ENCODE data around the gene PACSIN2.

The PACSIN2 gene

GRCh38 chr22:42855721-42856120 is 159.2 kb downstream of the PACSIN2 start:
- TF ChIP-seq CTCF (conservative IDR thresholded peaks at IDR 0.05; ENCODE audit: control insufficient read depth, insufficient read depth, low read depth, low read length): no peak
- no peak for DNase-seq (ENCODE audit: low read depth)
- H3K4me3 ChIP-seq (ENCODE audit: control insufficient read depth, low read depth, low read length): peak overlapping the region; percentile 75

- no peak for DNase-seq (ENCODE audit: low read depth)
- TF ChIP-seq CTCF (conservative IDR thresholded peaks at IDR 0.05; ENCODE audit: control insufficient read depth, insufficient read depth, low read depth, low read length): no peak
- H3K4me3 ChIP-seq (ENCODE audit: control insufficient read depth, low read depth, low read length): no peak overlapping the region
Measured at GRCh38 chr22:42855211-42855610, 159.7 kb downstream of the PACSIN2 start.

- no peak for DNase-seq (ENCODE audit: low read depth)
- TF ChIP-seq CTCF (conservative IDR thresholded peaks at IDR 0.05; ENCODE audit: control insufficient read depth, insufficient read depth, low read depth, low read length): no peak
- no peak overlapping the region for H3K4me3 ChIP-seq (ENCODE audit: control insufficient read depth, low read depth, low read length)
Measured at GRCh38 chr22:42848941-42849550, 165.9 kb downstream of the PACSIN2 start.

DNA sequence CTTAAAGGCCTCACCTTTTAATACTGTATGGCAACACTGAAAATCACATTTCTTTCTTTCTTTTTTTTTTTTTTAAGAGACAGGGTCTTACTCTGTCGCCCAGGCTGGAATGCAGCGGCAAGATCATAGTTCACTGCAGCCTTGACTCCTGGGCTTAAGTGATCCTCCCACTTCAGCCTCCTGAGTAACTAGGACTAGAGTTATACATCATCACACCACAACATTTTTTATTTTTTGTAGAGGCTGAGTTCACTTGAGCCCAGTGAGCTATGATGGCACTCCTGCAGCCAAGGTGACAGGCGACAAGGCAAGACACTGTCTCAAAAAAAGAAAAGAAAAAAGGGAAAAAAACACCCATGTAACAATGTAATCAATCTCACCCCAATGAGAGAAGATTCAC is 167.8 kb downstream of the PACSIN2 start:
- H3K4me3 ChIP-seq (ENCODE audit: control insufficient read depth, low read depth, low read length): no peak overlapping the region
- no peak for TF ChIP-seq CTCF (conservative IDR thresholded peaks at IDR 0.05; ENCODE audit: control insufficient read depth, insufficient read depth, low read depth, low read length)
- DNase-seq (ENCODE audit: low read depth): no peak

DNA sequence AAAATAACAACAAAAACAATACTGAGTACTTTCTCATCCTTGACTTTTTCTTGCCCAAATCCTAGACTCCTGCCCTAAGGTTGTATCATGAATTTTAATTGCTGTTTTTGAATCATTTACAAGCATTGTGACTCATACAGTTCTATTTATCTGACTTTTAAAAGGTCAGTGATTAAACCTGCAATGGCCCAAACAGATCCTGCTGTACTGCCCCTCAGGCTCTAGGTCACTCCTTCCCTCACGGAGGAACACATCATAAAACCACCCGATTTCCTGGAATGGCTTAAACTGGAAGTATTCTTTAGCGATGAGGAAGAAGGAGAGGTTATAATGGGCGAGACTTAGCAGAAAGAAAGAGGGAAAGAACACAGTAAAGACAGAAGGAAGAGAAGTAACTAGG is 170.2 kb downstream of the PACSIN2 start:
- H3K4me3 ChIP-seq (ENCODE audit: control insufficient read depth, low read depth, low read length): no peak overlapping the region
- TF ChIP-seq CTCF (conservative IDR thresholded peaks at IDR 0.05; ENCODE audit: control insufficient read depth, insufficient read depth, low read depth, low read length): no peak
- DNase-seq (ENCODE audit: low read depth): peak; percentile 69

- no peak for DNase-seq (ENCODE audit: low read depth)
- TF ChIP-seq CTCF (conservative IDR thresholded peaks at IDR 0.05; ENCODE audit: control insufficient read depth, insufficient read depth, low read depth, low read length): no peak
Measured at GRCh38 chr22:42842658-42843370, 172.1 kb downstream of the PACSIN2 start.

More at GRCh38 chr22:42842658-42843370, 172.1 kb downstream of the PACSIN2 start:
- H3K4me3 ChIP-seq (ENCODE audit: control insufficient read depth, low read depth, low read length): no peak overlapping the region
